D721Med (cell line): ENCODE data around the gene DPRX.

Experiments
- DNase-seq: peaks from one replicate; pipeline ENCODE4 v3.0.0; 2011; ENCODE audit warnings: low spot score; ENCODE audit not compliant: insufficient read length
- FAIRE-seq: peaks from 2 replicates; lab custom pipeline; 2011; peaks lifted over from hg19 to GRCh38; lab: Jason Lieb, UNC
- TF ChIP-seq, protein P1 (sequence below): IDR thresholded peaks from 2 replicates; pipeline ENCODE4 v1.5.1; 2012; ENCODE audit warnings: mild to moderate bottlenecking, control low read depth; ENCODE audit not compliant: insufficient read depth; ENCODE audit errors: missing control alignments

Gene DPRX, protein sequence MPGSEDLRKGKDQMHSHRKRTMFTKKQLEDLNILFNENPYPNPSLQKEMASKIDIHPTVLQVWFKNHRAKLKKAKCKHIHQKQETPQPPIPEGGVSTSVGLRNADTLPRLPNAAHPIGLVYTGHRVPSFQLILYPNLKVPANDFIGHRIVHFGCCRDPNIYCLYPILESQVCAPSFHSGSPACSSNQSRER

DNA sequence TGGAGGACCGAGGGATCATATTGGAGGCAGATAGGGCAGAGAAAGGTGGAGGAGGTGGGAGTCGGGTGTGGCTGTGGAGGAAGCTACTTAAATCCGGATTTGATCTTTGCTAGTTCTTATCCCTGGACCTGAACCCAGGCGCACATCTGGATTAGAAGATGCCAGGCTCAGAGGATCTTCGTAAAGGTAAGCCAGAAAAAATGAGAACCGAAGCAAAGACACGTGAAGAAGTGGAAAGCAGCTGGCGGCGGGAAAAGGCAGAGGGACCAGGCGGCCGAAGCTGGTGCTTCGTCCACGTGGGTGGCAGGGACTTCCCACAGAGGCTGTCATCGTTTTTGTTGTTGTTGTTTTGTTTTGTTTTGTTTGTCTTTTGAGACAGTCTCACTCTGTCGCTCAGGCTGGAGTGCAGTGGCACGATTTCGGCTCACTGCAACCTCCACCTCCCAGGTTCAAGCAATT, at the start of gene DPRX:
Gene DPRX (plus strand): TSS at position 51 of the 459 bp plus-strand sequence. CDS start 108 bp downstream, at position 159.
- FAIRE-seq (no peak), DNase-seq (no peak)
- TF ChIP-seq, protein P1, sequence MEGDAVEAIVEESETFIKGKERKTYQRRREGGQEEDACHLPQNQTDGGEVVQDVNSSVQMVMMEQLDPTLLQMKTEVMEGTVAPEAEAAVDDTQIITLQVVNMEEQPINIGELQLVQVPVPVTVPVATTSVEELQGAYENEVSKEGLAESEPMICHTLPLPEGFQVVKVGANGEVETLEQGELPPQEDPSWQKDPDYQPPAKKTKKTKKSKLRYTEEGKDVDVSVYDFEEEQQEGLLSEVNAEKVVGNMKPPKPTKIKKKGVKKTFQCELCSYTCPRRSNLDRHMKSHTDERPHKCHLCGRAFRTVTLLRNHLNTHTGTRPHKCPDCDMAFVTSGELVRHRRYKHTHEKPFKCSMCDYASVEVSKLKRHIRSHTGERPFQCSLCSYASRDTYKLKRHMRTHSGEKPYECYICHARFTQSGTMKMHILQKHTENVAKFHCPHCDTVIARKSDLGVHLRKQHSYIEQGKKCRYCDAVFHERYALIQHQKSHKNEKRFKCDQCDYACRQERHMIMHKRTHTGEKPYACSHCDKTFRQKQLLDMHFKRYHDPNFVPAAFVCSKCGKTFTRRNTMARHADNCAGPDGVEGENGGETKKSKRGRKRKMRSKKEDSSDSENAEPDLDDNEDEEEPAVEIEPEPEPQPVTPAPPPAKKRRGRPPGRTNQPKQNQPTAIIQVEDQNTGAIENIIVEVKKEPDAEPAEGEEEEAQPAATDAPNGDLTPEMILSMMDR, result no peak

GRCh38 chr19:53583181-53583580, 48.6 kb upstream of the DPRX start:
- TF ChIP-seq, protein P1, result no peak
- no peak for FAIRE-seq
- DNase-seq, result no peak

DNA sequence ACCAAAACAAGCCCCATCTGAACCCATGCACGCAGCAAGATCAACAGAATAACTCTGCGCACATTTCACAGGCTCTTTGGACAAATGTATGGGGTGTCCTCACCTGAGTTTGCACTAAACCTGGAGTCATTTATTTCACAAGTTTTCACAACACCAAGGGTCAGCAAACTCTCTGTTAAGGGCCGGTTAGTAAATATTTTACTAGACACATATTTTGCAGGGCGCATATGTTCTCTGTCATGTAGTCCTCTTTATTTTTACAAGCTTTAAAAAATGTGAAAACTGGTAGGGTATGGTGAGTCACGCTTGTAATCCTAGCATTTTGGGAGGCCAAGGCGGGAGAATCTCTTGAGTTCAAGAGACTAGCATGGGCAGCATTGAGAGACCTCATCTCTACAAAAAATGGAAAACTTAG, 45.5 kb upstream of the DPRX start:
- TF ChIP-seq, protein P1, result no peak
- FAIRE-seq (no peak), DNase-seq (no peak)

DNA sequence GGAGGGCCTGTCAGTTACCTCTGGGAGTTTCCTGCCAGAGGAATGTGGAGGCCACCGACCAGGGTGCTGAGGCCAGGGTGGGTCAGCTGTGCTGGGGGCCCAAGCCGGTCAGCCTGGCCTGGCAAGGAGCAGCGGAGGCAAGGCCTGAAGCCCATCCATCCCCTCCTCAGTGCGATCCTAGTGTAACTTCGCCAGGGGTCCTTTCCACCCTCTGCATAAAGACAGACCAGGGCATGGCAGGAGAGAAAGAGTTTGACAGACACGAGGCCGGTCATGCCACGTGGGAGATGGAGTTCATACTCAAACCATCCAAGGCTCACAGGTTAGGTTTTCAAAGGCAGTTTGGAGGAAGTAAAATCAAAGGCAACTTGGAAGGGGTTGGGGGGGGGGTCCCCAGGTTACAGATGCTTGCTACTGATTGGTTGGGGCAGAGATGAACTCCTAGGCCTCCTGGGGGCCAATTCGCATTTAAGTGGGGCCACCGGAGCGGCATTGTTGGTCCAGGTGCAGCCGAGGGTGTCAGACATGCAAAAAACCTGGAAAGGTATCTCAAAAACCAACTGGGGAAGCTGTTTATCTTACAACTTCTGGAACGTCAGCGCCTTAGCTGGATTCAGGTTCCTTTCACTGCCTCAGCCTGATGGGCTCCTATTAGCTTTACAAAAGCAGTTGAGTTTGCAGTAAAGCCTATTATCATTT, 36.8 kb upstream of the DPRX start:
- no peak for DNase-seq
- TF ChIP-seq, protein P1, result no peak
- FAIRE-seq, result no peak

- TF ChIP-seq, protein P1, result no peak
- FAIRE-seq (no peak), DNase-seq (no peak)
Observed at GRCh38 chr19:53595510-53595867, 36.3 kb upstream of the DPRX start.

GRCh38 chr19:53596056-53596455, 35.7 kb upstream of the DPRX start:
- TF ChIP-seq, protein P1, result no peak
- no peak for FAIRE-seq
- DNase-seq, result no peak

DNA sequence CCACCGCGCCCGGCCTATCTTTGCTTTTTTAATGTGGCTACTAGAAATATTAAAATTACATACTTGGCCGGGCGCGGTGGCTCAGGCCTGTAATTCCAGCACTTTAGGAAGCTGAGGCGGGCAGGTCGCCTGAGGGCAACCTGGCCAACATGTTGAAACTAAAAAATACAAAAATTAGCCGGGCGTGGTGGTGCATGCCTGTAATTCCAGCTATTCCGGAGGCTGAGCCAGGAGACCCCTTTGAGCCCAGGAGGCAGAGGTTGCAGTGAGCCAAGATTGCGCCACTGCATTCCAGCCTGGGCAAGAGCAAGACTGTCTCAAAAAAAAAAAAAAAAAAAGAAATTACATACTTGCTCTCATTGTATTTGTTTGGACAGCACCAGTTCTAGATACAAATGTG, 34.8 kb upstream of the DPRX start:
- FAIRE-seq, result no peak
- no peak for DNase-seq
- TF ChIP-seq, protein P1, result no peak
